Gastroesophageal sphincter (tissue), 3 donors: ENCODE results near the gene UNC93B1.
"Not testable (repeated sequence)": the region's sequence is repeated elsewhere in the genome, so short reads cannot be mapped to it uniquely, and the experiment has no call there.

Experiments used
- EP300 ChIP-seq: sonication (generic); formaldehyde crosslinking; IDR thresholded peaks from one replicate; pipeline ENCODE4 v1.6.1; 2017; ENCODE audit warnings: antibody characterized with exemption, mild to moderate bottlenecking
- POLR2A ChIP-seq, 2 donors: fragments of 450-650 bp; IDR thresholded peaks; one replicate each; pipeline ENCODE4 v1.6.1; 2017; ENCODE audit warnings: antibody characterized with exemption in 2 of 2, mild to moderate bottlenecking in 2 of 2, moderate library complexity in 1 of 2
- POLR2AphosphoS5 ChIP-seq: sonication (generic); formaldehyde crosslinking; IDR thresholded peaks from one replicate; pipeline ENCODE4 v1.6.1; 2017; ENCODE audit warnings: antibody characterized with exemption
- TF ChIP-seq, protein P1 (sequence below), 4 experiments: fragments of 200-600 bp in 2 of 4; fragments of 450-650 bp in 2 of 4; sonication (generic) in 1 of 4; IDR thresholded peaks; one replicate each; pipeline ENCODE4 v1.5.1; 2017 to 2019; ENCODE audit warnings: antibody characterized with exemption in 4 of 4, mild to moderate bottlenecking in 2 of 4, moderate library complexity in 2 of 4

DNA sequence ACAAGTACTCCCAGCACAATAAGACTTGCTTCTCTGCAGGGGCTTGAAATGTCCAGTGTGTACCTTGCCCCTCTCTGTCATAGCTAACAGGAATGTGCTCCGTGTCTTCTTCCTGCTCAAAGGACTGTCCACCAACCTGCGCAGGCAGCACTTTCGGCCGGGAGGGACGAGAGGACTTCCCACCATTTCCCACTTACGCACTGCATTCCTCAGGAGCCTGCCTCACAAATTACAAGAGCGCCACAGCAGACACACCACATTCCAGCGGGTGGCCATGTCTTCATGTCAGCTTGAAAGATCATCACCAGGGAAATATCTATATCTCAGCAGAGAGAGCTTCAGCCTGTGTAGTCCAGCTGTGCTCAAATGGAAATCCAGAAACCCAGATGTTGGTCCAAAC is 53.2 kb downstream of the UNC93B1 start:
- TF ChIP-seq, protein P1, sequence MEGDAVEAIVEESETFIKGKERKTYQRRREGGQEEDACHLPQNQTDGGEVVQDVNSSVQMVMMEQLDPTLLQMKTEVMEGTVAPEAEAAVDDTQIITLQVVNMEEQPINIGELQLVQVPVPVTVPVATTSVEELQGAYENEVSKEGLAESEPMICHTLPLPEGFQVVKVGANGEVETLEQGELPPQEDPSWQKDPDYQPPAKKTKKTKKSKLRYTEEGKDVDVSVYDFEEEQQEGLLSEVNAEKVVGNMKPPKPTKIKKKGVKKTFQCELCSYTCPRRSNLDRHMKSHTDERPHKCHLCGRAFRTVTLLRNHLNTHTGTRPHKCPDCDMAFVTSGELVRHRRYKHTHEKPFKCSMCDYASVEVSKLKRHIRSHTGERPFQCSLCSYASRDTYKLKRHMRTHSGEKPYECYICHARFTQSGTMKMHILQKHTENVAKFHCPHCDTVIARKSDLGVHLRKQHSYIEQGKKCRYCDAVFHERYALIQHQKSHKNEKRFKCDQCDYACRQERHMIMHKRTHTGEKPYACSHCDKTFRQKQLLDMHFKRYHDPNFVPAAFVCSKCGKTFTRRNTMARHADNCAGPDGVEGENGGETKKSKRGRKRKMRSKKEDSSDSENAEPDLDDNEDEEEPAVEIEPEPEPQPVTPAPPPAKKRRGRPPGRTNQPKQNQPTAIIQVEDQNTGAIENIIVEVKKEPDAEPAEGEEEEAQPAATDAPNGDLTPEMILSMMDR (IDR thresholded peaks at IDR 0.05), result not testable (repeated sequence)
- TF ChIP-seq POLR2AphosphoS5; POLR2A (IDR thresholded peaks at IDR 0.05); EP300: not testable (repeated sequence)
